H1 (cell line): ENCODE data around the gene TPPP2. TPM values are rescaled to one million over a fixed set of nuclear protein-coding genes. Genes with fewer than 3 reads are reported as not detected.
A peak's percentile ranks its signal among the peaks of the same experiment; 100 is the strongest.

Source experiments
- BCL11A ChIP-seq, 2 experiments: IDR thresholded peaks; one replicate each; pipeline ENCODE4 v1.6.1; 2011; ENCODE audit warnings: low read depth in 2 of 2, low read length in 2 of 2, mild to moderate bottlenecking in 2 of 2
- CHD7 ChIP-seq: fragments of 300-600 bp; sonication (generic); IDR thresholded peaks from 2 replicates; pipeline ENCODE4 v1.7.1; 2012; ENCODE audit warnings: low read length, moderate library complexity, mild to moderate bottlenecking, inconsistent platforms; ENCODE audit not compliant: insufficient replicate concordance
- E2F6 ChIP-seq: IDR thresholded peaks from 2 replicates; pipeline ENCODE4 v1.6.1; 2012; ENCODE audit warnings: inconsistent platforms
- FOSL1 ChIP-seq: IDR thresholded peaks from 2 replicates; pipeline ENCODE4 v1.6.1; 2011; ENCODE audit warnings: mild to moderate bottlenecking, low read depth, low read length, moderate library complexity; ENCODE audit not compliant: insufficient read depth
- MAFK ChIP-seq: IDR thresholded peaks from 2 replicates; pipeline ENCODE4 v1.6.1; 2012; ENCODE audit warnings: low read depth, mild to moderate bottlenecking, improper control_type of control experiment, low read length
- NANOG ChIP-seq: IDR thresholded peaks from 2 replicates; pipeline ENCODE4 v1.6.1; 2011; ENCODE audit warnings: low read length, low read depth, mild to moderate bottlenecking, inconsistent platforms; ENCODE audit not compliant: insufficient read depth, poor library complexity, severe bottlenecking
- RAD21 ChIP-seq, 2 experiments: IDR thresholded peaks in 1 of 2; conservative IDR thresholded peaks in 1 of 2; 2 replicates each; pipeline ENCODE4 v1.6.1; 2011; ENCODE audit warnings: low read depth in 2 of 2, low read length in 2 of 2, improper control_type of control experiment in 1 of 2, inconsistent platforms in 1 of 2, mild to moderate bottlenecking in 1 of 2, moderate library complexity in 1 of 2
- RFX5 ChIP-seq: IDR thresholded peaks from 2 replicates; pipeline ENCODE4 v1.6.1; 2011; ENCODE audit warnings: low read depth, low read length, improper control_type of control experiment, borderline replicate concordance
- SIRT6 ChIP-seq: IDR thresholded peaks from one replicate; pipeline ENCODE4 v1.7.1; 2012; ENCODE audit warnings: low read length, inconsistent platforms
- polyA plus RNA-seq, 7 experiments: library from polyadenylated mRNA; depleted of rRNA in 3 of 7; stranded (reverse) in 5 of 7; unstranded in 2 of 7; fragments of >200 nt in 5 of 7; fragments of 200-250 nt in 2 of 7; gene quantifications; 1 replicate in 5 of 7; 2 replicates in 1 of 7; 4 replicates in 1 of 7; pipeline versions ENCODE4 v1.2.1 to v1.2.3, GENCODE V29; 2011 to 2013; ENCODE audit warnings: missing spikeins in 2 of 7, mixed read lengths in 2 of 7
- total RNA-seq: library from RNA; stranded (reverse); fragmentation: NEBNext Ultra II Directional; extraction: Animal tissue kit (Norgen Biotek cat#: 25700); gene quantifications from 2 replicates; pipeline ENCODE4 v1.2.1, GENCODE V29; 2021

TPPP2 gene
- total and polyA plus RNA-seq, 2 of the 8 experiments (the other 6 are each of a cell fraction or from before 2014, with no cell fraction given), result not detected

GRCh38 chr14:20989787-20990600 is 40.0 kb upstream of the TPPP2 start, which contains the start of gene METTL17 (continued):
- TF ChIP-seq CHD7, result no peak
- no peak for TF ChIP-seq SIRT6
- no peak for TF ChIP-seq FOSL1
- TF ChIP-seq RAD21 (IDR thresholded peaks at IDR 0.05 in 1 of 2, conservative IDR thresholded peaks at IDR 0.05 in 1 of 2; ENCODE audit: low read depth in 2 of 2, low read length in 2 of 2), result peak; percentile 33 to 46
- peak; percentile 46 for TF ChIP-seq E2F6
- TF ChIP-seq NANOG, result no peak
- TF ChIP-seq MAFK, result no peak
- TF ChIP-seq RFX5, result no peak
- no peak for TF ChIP-seq BCL11A (IDR thresholded peaks at IDR 0.05; ENCODE audit: low read depth in 2 of 2, low read length in 2 of 2)
